Activated T-helper 1 cell treated with anti-CD3 and anti-CD28 coated beads, Interleukin-12 subunit alpha, Interleukin-12 subunit beta, Interleukin-2, Interleukin-4 antibody, amounts not matched to agents 30 ng/mL and 10 ng/mL and 1 ng/mL, durations not matched to agents 14 hours and 24 hours and 36 hours (primary cell): ENCODE results near the gene SLAMF8. TPM values are rescaled to one million over a fixed set of nuclear protein-coding genes. Genes with fewer than 3 reads are reported as not detected.

Source experiments
- DNase-seq: peaks from one replicate; pipeline ENCODE4 v3.0.0; 2021; ENCODE audit warnings: low spot score
- H3K27ac Mint-ChIP-seq: one replicate; pipeline ENCODE4 v1.8.0; 2021; ENCODE audit warnings: mild to moderate bottlenecking, mixed read lengths
- H3K27me3 Mint-ChIP-seq: one replicate; pipeline ENCODE4 v1.8.0; 2022; ENCODE audit warnings: mild to moderate bottlenecking, moderate library complexity, mixed read lengths; ENCODE audit not compliant: insufficient read depth
- H3K36me3 Mint-ChIP-seq: one replicate; pipeline ENCODE4 v1.8.0; 2021; ENCODE audit warnings: low read depth, mixed read lengths
- H3K4me1 Mint-ChIP-seq: one replicate; pipeline ENCODE4 v1.8.0; 2021; ENCODE audit warnings: low read depth, mixed read lengths
- H3K4me3 Mint-ChIP-seq: one replicate; pipeline ENCODE4 v1.8.0; 2021; ENCODE audit warnings: mild to moderate bottlenecking, moderate library complexity, mixed read lengths
- H3K9me3 Mint-ChIP-seq: one replicate; pipeline ENCODE4 v1.8.0; 2021; ENCODE audit warnings: mixed read lengths
- intact Hi-C: fragments of 100-400 bp; cut with micrococcal nuclease; formaldehyde crosslinking; loops from one replicate; pipeline ENCODE4 v1.15.1; 2024
- total RNA-seq: library from RNA; stranded (reverse); gene quantifications from 2 replicates; pipeline ENCODE4 v1.2.3, GENCODE V29; 2022

The SLAMF8 gene
- total RNA-seq, 1 donor from 2014 or later, result 0.49 TPM

GRCh38 chr1:159870704-159871103 lies 44.0 kb downstream of the SLAMF8 start:
- H3K4me3 Mint-ChIP-seq, result no peak overlapping the region
- intact Hi-C loops, result no loop called here
- H3K4me1 Mint-ChIP-seq, result peaks cover 17% of the 10 kb centered on the region
- DNase-seq, result no peak
- no peaks in the 10 kb centered on the region for H3K9me3 Mint-ChIP-seq
- H3K36me3 Mint-ChIP-seq, result no peaks in the 10 kb centered on the region
- no peak overlapping the region for H3K27ac Mint-ChIP-seq
- peaks cover 11% of the 10 kb centered on the region for H3K27me3 Mint-ChIP-seq

DNA sequence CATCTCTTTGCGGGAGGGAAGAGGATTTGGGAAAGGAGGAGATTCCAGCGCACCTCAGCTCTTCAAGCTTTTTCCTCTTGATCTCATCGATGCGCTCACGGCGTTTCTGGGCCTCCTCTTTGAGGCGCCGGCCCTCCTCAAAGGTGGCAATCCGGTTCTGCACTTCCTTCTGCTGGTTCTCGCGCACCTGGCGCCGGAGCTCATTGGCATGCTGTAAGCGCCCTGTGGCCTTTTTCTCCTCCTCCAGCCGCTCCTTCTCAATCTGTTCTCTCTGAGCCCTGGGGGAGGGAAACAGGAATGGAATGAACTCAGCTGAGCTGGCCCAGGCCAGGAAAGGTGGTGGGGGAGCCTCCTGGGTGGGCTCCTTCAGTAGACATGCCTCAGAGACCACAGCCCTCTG lies 46.2 kb downstream of the SLAMF8 start:
- intact Hi-C loops, result no loop called here
- H3K36me3 Mint-ChIP-seq, result no peaks in the 10 kb centered on the region
- H3K27me3 Mint-ChIP-seq, result peaks cover 7% of the 10 kb centered on the region
- no peak for DNase-seq
- no peak overlapping the region for H3K4me3 Mint-ChIP-seq
- no peaks in the 10 kb centered on the region for H3K9me3 Mint-ChIP-seq
- no peak overlapping the region for H3K27ac Mint-ChIP-seq
- peaks cover 5% of the 10 kb centered on the region for H3K4me1 Mint-ChIP-seq

GRCh38 chr1:159873530-159874143 lies 47.0 kb downstream of the SLAMF8 start:
- Mint-ChIP-seq H3K4me3 (no peak overlapping the region), H3K36me3 (no peaks in the 10 kb centered on the region), H3K27me3 (peaks cover 7% of the 10 kb centered on the region), H3K9me3 (no peaks in the 10 kb centered on the region), H3K4me1 (peaks cover 5% of the 10 kb centered on the region), H3K27ac (no peak overlapping the region)
- no peak for DNase-seq
- intact Hi-C loops, result no loop called here

DNA sequence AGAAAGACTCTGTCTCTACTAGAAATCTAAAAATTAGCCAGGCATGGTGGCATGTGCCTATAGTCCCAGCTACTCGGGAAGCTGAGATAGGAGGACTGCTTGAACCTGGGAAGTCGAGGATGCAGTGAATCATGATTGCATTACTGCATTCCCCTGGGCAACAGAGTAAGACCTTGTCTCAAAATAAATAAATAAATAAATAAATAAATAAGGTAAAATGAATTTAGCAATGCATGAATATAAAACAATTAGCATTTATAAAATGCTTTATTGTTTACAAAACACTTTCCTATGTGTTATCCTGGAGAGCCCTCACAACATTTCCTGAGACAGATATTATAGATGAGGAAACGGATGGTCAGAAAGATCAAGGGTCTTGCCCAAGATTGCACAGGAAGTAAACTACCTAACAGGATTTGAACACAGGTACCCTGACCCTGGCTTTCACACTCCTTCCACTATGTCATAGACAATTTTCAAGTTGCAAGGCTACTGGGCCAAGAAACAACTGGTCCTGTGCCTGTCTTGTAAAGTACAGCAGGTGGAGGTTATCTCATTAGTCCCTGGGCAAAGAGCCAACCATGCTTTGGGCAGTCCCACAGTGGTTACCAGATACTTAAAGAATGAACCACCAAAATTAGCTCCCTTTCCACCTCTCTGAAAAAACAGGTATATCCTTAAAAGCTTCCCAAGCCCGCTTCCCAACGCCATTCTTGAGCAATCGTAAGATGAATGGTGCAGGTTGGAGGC lies 51.2 kb downstream of the SLAMF8 start:
- Mint-ChIP-seq H3K4me1 (no peaks in the 10 kb centered on the region), H3K27ac (no peak overlapping the region), H3K9me3 (no peaks in the 10 kb centered on the region), H3K4me3 (no peak overlapping the region), H3K36me3 (no peaks in the 10 kb centered on the region), H3K27me3 (peaks cover 3% of the 10 kb centered on the region)
- DNase-seq, result no peak
- intact Hi-C loops, result no loop called here

- H3K36me3 Mint-ChIP-seq, result no peaks in the 10 kb centered on the region
- H3K4me3 Mint-ChIP-seq, result no peak overlapping the region
- H3K4me1 Mint-ChIP-seq, result no peaks in the 10 kb centered on the region
- intact Hi-C loops, result no loop called here
- H3K27ac Mint-ChIP-seq, result no peak overlapping the region
- no peak for DNase-seq
- no peaks in the 10 kb centered on the region for H3K9me3 Mint-ChIP-seq
- peaks cover 3% of the 10 kb centered on the region for H3K27me3 Mint-ChIP-seq
Measured at GRCh38 chr1:159879136-159879535, 52.5 kb downstream of the SLAMF8 start.

DNA sequence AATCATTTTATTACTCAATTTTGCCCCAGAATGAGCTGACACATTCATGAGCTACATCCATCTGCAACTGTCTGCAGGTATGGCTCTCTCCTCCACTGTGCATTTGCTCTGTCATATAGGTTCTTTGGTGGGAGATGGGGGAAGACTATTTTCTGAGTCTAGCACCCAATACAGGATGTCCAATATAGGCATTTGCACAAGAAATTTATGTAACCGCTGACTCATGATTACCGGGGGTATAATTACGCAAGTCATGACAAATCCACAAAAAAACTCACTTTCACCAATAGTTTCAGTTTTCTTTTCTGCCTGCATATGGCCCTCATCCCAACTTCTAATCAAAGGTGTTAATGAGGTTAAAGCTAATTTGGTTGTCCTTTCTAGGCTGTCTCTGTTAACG lies 53.3 kb downstream of the SLAMF8 start:
- H3K36me3 Mint-ChIP-seq, result no peaks in the 10 kb centered on the region
- DNase-seq, result no peak
- no peak overlapping the region for H3K27ac Mint-ChIP-seq
- H3K27me3 Mint-ChIP-seq, result peaks cover 6% of the 10 kb centered on the region
- intact Hi-C loops, result no loop called here
- H3K4me1 Mint-ChIP-seq, result no peaks in the 10 kb centered on the region
- H3K4me3 Mint-ChIP-seq, result no peak overlapping the region
- no peaks in the 10 kb centered on the region for H3K9me3 Mint-ChIP-seq

DNA sequence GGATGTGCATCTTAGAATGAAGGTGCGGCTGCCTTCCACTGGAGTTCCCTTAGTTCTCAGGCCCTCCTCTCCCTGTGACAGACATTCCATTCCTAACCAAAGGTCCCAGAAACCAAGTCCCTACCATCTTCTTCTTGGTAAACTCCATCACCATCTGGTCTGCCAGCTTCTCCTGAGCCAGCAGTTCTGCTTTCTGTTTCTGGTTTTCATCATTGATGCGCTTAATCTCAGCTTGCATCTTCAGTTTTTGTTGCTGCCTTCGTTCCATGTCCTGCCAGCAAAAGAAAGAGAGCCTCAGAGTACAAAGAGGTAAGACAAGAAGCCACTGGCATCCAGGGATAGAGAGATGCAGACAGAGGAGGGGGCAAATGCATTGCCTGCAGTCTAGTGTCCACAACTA lies 53.8 kb downstream of the SLAMF8 start:
- Mint-ChIP-seq H3K9me3 (no peaks in the 10 kb centered on the region), H3K4me1 (no peaks in the 10 kb centered on the region), H3K36me3 (no peaks in the 10 kb centered on the region), H3K27me3 (peaks cover 6% of the 10 kb centered on the region), H3K4me3 (no peak overlapping the region), H3K27ac (no peak overlapping the region)
- intact Hi-C loops, result no loop called here
- DNase-seq, result no peak

DNA sequence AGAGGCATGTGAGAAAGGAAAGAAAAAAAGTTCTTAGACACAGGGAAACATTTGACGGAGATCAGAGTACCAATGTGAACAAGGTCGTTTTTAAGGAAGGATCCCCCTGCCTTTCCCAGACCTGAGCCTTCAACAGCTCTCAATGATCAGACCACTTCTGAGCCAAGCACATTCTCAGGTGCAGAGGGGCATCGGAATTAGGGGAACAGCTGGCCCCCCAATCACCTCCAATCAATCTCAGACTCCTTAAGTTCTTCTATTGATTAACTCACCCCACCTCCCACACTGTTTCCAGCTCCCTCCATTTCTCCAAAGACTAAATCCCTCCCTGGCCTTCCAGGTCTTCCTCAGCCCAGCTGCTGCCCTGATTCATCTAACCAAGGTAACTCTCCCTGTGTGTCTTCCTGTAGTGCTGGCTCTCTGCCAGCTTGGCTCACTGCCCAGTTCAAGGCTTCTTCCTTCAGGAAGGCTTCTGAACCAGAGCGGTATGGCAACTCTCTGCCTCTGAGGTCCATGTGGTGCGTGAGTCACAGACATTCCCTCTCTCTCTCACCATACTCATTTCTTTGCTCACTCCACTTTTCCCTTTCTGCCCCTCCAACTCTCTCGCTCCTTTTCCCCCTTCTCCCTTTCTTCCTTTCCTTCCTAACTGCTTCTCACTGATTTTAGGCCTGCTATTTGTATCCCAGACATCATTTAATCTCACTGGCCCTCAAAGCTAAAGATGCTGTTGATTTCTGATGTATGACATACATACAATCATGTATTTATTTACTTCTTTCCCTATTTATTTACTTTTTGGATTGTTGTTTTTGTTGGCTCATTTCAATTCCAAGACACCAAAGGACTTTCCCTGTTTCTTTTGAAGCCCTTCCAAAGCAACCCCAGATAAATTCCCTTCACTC lies 55.2 kb downstream of the SLAMF8 start:
- H3K27me3 Mint-ChIP-seq, result peaks cover 6% of the 10 kb centered on the region
- no peak overlapping the region for H3K27ac Mint-ChIP-seq
- no peaks in the 10 kb centered on the region for H3K9me3 Mint-ChIP-seq
- no peaks in the 10 kb centered on the region for H3K4me1 Mint-ChIP-seq
- no peaks in the 10 kb centered on the region for H3K36me3 Mint-ChIP-seq
- H3K4me3 Mint-ChIP-seq, result no peak overlapping the region
- no peak for DNase-seq
- intact Hi-C loops, result no loop called here

- Mint-ChIP-seq H3K4me3 (no peak overlapping the region), H3K36me3 (no peaks in the 10 kb centered on the region), H3K9me3 (no peaks in the 10 kb centered on the region), H3K27me3 (peaks cover 6% of the 10 kb centered on the region), H3K4me1 (no peaks in the 10 kb centered on the region), H3K27ac (no peak overlapping the region)
- intact Hi-C loops, result no loop called here
- DNase-seq, result no peak
Measured at GRCh38 chr1:159882527-159882862, 55.8 kb downstream of the SLAMF8 start.

GRCh38 chr1:159883134-159883533 lies 56.5 kb downstream of the SLAMF8 start:
- H3K4me1 Mint-ChIP-seq, result no peaks in the 10 kb centered on the region
- no peak for DNase-seq
- H3K27ac Mint-ChIP-seq, result no peak overlapping the region
- no peak overlapping the region for H3K4me3 Mint-ChIP-seq
- no peaks in the 10 kb centered on the region for H3K9me3 Mint-ChIP-seq
- H3K36me3 Mint-ChIP-seq, result no peaks in the 10 kb centered on the region
- peaks cover 11% of the 10 kb centered on the region for H3K27me3 Mint-ChIP-seq
- intact Hi-C loops, result no loop called here

- Mint-ChIP-seq H3K36me3 (no peaks in the 10 kb centered on the region), H3K4me1 (no peaks in the 10 kb centered on the region), H3K27ac (no peak overlapping the region), H3K9me3 (no peaks in the 10 kb centered on the region), H3K4me3 (no peak overlapping the region), H3K27me3 (peaks cover 10% of the 10 kb centered on the region)
- intact Hi-C loops, result no loop called here
- no peak for DNase-seq
Measured at GRCh38 chr1:159884296-159884695, 57.6 kb downstream of the SLAMF8 start.
